Panc1 (cell line): Measurements from ENCODE around the gene TSC2. TPM values are rescaled to one million over a fixed set of nuclear protein-coding genes. Genes with fewer than 3 reads are reported as not detected.

Source experiments
- ATAC-seq: fragments of 200-7000 bp; cut with Tn5 transposase; 2 replicates; pipeline ENCODE4 v1.9.1; 2020; ENCODE audit warnings: mild to moderate bottlenecking, moderate library complexity
- BruUV-seq: library from RNA; stranded (reverse); fragments of 400-500 nt; replicated peaks from 2 replicates; lab custom pipeline; 2021; lab: Mats Ljungman, UMichigan
- CTCF ChIA-PET: fragments of 300-600 bp; sonication (Branson Sonifier 250); formaldehyde crosslinking; loops from one replicate; lab custom pipeline; 2022; ENCODE audit warnings: antibody characterized with exemption; lab: Charles Lee
- POLR2A ChIA-PET: fragments of 300-600 bp; sonication (Branson Sonifier 250); formaldehyde crosslinking; loops from one replicate; lab custom pipeline; 2022; ENCODE audit warnings: antibody characterized with exemption; lab: Charles Lee
- DNase-seq: peaks from one replicate; pipeline ENCODE4 v3.0.0-alpha.2; 2010; ENCODE audit warnings: low read depth, low spot score
- H3K27ac ChIP-seq: 2 replicates; pipeline ENCODE4 v1.5.1; 2011; ENCODE audit warnings: mild to moderate bottlenecking, low read length, inconsistent platforms
- H3K27me3 ChIP-seq: fragments of 200-500 bp; sonication (Bioruptor generic); 2 replicates; pipeline ENCODE4 v1.6.0; 2014; ENCODE audit warnings: low read length, inconsistent platforms; ENCODE audit not compliant: control insufficient read depth, insufficient read depth
- H3K36me3 ChIP-seq: fragments of 200-500 bp; sonication (Bioruptor generic); 2 replicates; pipeline ENCODE4 v1.5.1; 2014; ENCODE audit warnings: inconsistent platforms, mild to moderate bottlenecking, low read length, moderate library complexity; ENCODE audit not compliant: control insufficient read depth, insufficient read depth
- H3K4me1 ChIP-seq: 2 replicates; pipeline ENCODE4 v1.5.1; 2011; ENCODE audit warnings: inconsistent platforms, mild to moderate bottlenecking, low read length, moderate library complexity; ENCODE audit not compliant: control insufficient read depth, insufficient read depth
- H3K4me3 ChIP-seq, 2 experiments: 2 replicates each; pipeline ENCODE4 v1.5.1; 2011 to 2012; ENCODE audit warnings: low read depth in 2 of 2, low read length in 2 of 2, mild to moderate bottlenecking in 2 of 2, inconsistent platforms in 1 of 2, moderate library complexity in 1 of 2
- H3K9me3 ChIP-seq: fragments of 200-500 bp; sonication (Bioruptor generic); 2 replicates; pipeline ENCODE4 v1.5.1; 2014; ENCODE audit warnings: low read depth, mild to moderate bottlenecking, inconsistent platforms, low read length, moderate library complexity; ENCODE audit not compliant: control insufficient read depth, insufficient read depth
- POLR2AphosphoS5 ChIP-seq: IDR thresholded peaks from 2 replicates; pipeline ENCODE4 v1.6.1; 2012; ENCODE audit warnings: mild to moderate bottlenecking, low read depth, low read length, moderate library complexity
- SIN3A ChIP-seq: IDR thresholded peaks from 2 replicates; pipeline ENCODE4 v1.6.1; 2012; ENCODE audit warnings: low read depth, mild to moderate bottlenecking, low read length, moderate library complexity, borderline replicate concordance; ENCODE audit not compliant: insufficient read depth
- TCF7L2 ChIP-seq: IDR thresholded peaks from 2 replicates; pipeline ENCODE4 v1.6.1; 2011; ENCODE audit warnings: mild to moderate bottlenecking, low read depth, low read length, inconsistent platforms
- in situ Hi-C: cut with HindIII; loops from 2 replicates; pipeline ENCODE4 v1.10.0; 2016; ENCODE audit warnings: low sequenced_read_pairs, low pct_unique_long_range_greater_than_20kb
- intact Hi-C: fragments of 100-400 bp; cut with micrococcal nuclease; formaldehyde crosslinking; loops from one replicate; pipeline ENCODE4 v1.10.0; 2022; ENCODE audit not compliant: unreplicated experiment
- total RNA-seq: library from RNA; stranded (reverse); gene quantifications from one replicate; pipeline ENCODE4 v1.2.1, GENCODE V29; 2021; ENCODE audit not compliant: unreplicated experiment
- TF ChIP-seq, protein P1 (sequence below): fragments of 450-650 bp; IDR thresholded peaks from 2 replicates; pipeline ENCODE4 v1.5.1; 2017; ENCODE audit warnings: mild to moderate bottlenecking
- TF ChIP-seq, protein P2 (sequence below), 2 experiments: IDR thresholded peaks; 2 replicates each; pipeline ENCODE4 v1.6.1; 2011 to 2012; ENCODE audit warnings: low read depth in 2 of 2, control low read depth in 1 of 2, low read length in 1 of 2, mild to moderate bottlenecking in 1 of 2, moderate library complexity in 1 of 2; ENCODE audit not compliant: insufficient read depth in 1 of 2

TSC2 gene
- total RNA-seq, 1 experiment from 2014 or later = 115 TPM

- no peak for TF ChIP-seq TCF7L2
- TF ChIP-seq POLR2AphosphoS5 = no peak
- in situ Hi-C loops (no loop called here), intact Hi-C loops (no loop called here)
- CTCF ChIA-PET = no interaction called here
- no peak overlapping the region for H3K27ac ChIP-seq
- no peaks in the 10 kb centered on the region for H3K27me3 ChIP-seq
- BruUV-seq = no TSS peak
- no peaks in the 10 kb centered on the region for H3K36me3 ChIP-seq
- POLR2A ChIA-PET = no interaction called here
- no peak for DNase-seq
- no peak overlapping the region for H3K4me3 ChIP-seq
- H3K9me3 ChIP-seq = no peaks in the 10 kb centered on the region
- 0 out of 2 replicates have a peak, but pooled peaks cover 9% of the 10 kb centered on the region for H3K4me1 ChIP-seq
- no peak for ATAC-seq
Measured at GRCh38 chr16:2090481-2090776, 42.6 kb downstream of the TSC2 start.

DNA sequence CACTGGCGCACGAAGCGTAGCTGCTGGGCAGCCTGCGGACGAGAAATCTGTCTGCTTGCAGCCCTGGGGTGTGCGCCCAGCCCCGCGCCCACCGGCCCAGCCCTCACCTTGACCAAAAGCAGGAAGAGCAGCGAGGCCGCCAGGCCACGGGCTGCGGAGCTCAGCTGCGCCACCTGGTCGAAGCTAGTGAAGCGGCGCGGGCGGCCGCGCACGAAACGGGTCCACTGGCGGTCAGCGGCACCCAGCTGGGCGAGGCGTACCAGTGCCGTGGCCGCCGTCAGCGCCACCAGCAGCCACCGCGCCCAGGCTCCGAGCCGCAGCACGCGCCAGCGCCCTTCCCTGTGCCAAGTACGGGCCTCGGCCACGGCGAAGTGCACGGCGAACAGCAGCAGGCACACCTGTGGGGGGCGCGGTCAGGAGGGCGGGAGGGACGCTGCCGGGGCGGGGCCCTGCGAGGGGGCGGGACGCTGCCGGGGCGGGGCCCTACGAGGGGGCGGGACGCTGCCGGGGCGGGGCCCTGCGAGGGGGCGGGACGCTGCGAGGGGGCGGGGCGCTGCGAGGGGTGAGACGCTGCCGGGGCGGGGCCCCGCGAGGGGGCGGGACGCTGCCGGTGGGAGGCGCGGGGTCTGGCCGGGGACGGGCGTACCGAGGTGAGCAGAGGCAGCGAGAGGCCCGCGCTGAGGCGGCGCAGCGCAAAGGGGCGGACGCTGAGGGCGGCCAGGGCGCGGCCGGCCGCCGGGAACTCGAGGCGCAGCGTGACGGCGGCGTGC, 43.2 kb downstream of the TSC2 start:
- CTCF ChIA-PET = no interaction called here
- BruUV-seq = no TSS peak
- Histone ChIP-seq H3K27ac (no peak overlapping the region), H3K27me3 (no peaks in the 10 kb centered on the region), H3K9me3 (no peaks in the 10 kb centered on the region), H3K4me1 (0 out of 2 replicates have a peak, but pooled peaks cover 9% of the 10 kb centered on the region), H3K36me3 (no peaks in the 10 kb centered on the region; the same call in 1 of the 2 replicates), H3K4me3 (no peak overlapping the region)
- intact Hi-C loops (no loop called here), in situ Hi-C loops (no loop called here)
- TF ChIP-seq, protein P1, sequence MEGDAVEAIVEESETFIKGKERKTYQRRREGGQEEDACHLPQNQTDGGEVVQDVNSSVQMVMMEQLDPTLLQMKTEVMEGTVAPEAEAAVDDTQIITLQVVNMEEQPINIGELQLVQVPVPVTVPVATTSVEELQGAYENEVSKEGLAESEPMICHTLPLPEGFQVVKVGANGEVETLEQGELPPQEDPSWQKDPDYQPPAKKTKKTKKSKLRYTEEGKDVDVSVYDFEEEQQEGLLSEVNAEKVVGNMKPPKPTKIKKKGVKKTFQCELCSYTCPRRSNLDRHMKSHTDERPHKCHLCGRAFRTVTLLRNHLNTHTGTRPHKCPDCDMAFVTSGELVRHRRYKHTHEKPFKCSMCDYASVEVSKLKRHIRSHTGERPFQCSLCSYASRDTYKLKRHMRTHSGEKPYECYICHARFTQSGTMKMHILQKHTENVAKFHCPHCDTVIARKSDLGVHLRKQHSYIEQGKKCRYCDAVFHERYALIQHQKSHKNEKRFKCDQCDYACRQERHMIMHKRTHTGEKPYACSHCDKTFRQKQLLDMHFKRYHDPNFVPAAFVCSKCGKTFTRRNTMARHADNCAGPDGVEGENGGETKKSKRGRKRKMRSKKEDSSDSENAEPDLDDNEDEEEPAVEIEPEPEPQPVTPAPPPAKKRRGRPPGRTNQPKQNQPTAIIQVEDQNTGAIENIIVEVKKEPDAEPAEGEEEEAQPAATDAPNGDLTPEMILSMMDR = no peak
- no peak for TF ChIP-seq SIN3A
- no peak for TF ChIP-seq TCF7L2
- TF ChIP-seq POLR2AphosphoS5 = no peak
- TF ChIP-seq, protein P2, sequence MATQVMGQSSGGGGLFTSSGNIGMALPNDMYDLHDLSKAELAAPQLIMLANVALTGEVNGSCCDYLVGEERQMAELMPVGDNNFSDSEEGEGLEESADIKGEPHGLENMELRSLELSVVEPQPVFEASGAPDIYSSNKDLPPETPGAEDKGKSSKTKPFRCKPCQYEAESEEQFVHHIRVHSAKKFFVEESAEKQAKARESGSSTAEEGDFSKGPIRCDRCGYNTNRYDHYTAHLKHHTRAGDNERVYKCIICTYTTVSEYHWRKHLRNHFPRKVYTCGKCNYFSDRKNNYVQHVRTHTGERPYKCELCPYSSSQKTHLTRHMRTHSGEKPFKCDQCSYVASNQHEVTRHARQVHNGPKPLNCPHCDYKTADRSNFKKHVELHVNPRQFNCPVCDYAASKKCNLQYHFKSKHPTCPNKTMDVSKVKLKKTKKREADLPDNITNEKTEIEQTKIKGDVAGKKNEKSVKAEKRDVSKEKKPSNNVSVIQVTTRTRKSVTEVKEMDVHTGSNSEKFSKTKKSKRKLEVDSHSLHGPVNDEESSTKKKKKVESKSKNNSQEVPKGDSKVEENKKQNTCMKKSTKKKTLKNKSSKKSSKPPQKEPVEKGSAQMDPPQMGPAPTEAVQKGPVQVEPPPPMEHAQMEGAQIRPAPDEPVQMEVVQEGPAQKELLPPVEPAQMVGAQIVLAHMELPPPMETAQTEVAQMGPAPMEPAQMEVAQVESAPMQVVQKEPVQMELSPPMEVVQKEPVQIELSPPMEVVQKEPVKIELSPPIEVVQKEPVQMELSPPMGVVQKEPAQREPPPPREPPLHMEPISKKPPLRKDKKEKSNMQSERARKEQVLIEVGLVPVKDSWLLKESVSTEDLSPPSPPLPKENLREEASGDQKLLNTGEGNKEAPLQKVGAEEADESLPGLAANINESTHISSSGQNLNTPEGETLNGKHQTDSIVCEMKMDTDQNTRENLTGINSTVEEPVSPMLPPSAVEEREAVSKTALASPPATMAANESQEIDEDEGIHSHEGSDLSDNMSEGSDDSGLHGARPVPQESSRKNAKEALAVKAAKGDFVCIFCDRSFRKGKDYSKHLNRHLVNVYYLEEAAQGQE (IDR thresholded peaks at IDR 0.05; ENCODE audit: insufficient read depth in 1 of 2, low read depth in 2 of 2, low read length in 1 of 2) = no peak
- DNase-seq (no peak), ATAC-seq (peak; percentile 24; the same call in 1 of the 2 replicates)
- POLR2A ChIA-PET = no interaction called here
